Activated naive CD4-positive, alpha-beta T cell treated with anti-CD3 and anti-CD28 coated beads, Interleukin-2, amount 50 U/mL, for 72 hours (primary cell): ENCODE measurements around the gene KIAA0408. TPM values are rescaled to one million over a fixed set of nuclear protein-coding genes. Genes with fewer than 3 reads are reported as not detected.
"Not testable (repeated sequence)": the region's sequence is repeated elsewhere in the genome, so short reads cannot be mapped to it uniquely, and the experiment has no call there.

Experiments used
- ATAC-seq, 2 donors: fragments of 150-1000 bp; cut with Tn5 transposase; 2 replicates each; pipeline ENCODE4 v1.10.0; 2021; ENCODE audit warnings: mild to moderate bottlenecking in 2 of 2, moderate library complexity in 2 of 2
- DNase-seq, 2 donors: peaks; one replicate each; pipeline ENCODE4 v3.0.0; 2021 to 2022; ENCODE audit warnings: low spot score in 2 of 2
- H3K27ac Mint-ChIP-seq, 2 donors: one replicate each; pipeline ENCODE4 v1.8.0; 2022; ENCODE audit warnings: mild to moderate bottlenecking in 2 of 2, mixed read lengths in 2 of 2
- H3K36me3 Mint-ChIP-seq, 2 donors: one replicate each; pipeline ENCODE4 v1.8.0; 2022; ENCODE audit warnings: mixed read lengths in 2 of 2
- H3K9me3 Mint-ChIP-seq, 2 donors: one replicate each; pipeline ENCODE4 v1.8.0; 2022; ENCODE audit warnings: mixed read lengths in 2 of 2
- total RNA-seq, 2 donors: library from RNA; stranded (reverse); gene quantifications; one replicate each; pipeline ENCODE4 v1.2.3, GENCODE V29; 2022

KIAA0408 gene
- total RNA-seq, 2 donors from 2014 or later, result 3.6 to 4.4 TPM

GRCh38 chr6:127446356-127446755, 12.8 kb downstream of the KIAA0408 start:
- ATAC-seq, result no peak
- Mint-ChIP-seq H3K36me3 (peaks cover 0 to 13% of the 10 kb centered on the region in 2 donors), H3K9me3 (no peaks in the 10 kb centered on the region), H3K27ac (no peak overlapping the region)
- no peak for DNase-seq

DNA sequence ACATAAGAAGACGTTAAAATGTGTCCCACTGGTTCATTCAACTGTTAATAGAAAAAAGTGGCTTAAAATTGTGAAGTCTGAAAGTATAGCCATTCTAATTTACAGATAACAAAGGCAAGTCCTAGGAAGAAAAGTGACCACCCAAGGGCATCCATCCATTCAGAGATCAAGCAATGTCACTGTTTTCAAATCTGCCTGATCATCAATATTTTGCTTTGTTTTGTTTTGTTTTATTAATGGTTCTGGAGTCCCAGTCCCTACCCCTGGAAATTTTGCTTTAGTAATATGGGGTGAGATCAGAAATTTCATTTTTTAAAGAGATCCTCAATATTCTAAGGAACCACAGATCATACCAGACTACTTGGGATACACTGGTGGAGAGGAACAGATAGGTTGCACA, 17.3 kb downstream of the KIAA0408 start:
- peaks cover 0 to 6% of the 10 kb centered on the region in 2 donors for H3K36me3 Mint-ChIP-seq
- H3K9me3 Mint-ChIP-seq, result no peaks in the 10 kb centered on the region
- no peak for ATAC-seq

DNA sequence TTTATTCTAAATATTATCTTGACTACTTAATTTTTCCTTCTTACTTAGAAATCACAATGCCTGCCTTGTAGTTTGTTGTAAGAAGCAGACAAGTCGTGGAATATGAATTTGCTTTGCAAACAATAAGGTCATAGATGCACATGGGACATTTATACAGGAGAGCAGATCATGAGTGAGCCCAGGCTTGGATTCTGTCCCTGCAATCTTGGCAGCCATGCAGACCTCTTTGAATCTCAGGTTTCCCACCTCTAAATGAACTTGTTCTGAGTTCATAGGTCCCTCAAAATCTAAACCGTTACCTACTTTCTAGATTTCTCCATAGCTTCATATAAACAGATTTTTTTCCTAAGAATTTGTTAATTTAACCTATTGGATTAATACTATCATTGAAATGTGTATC, 19.5 kb downstream of the KIAA0408 start:
- H3K27ac Mint-ChIP-seq, result no peak overlapping the region
- DNase-seq (no peak), ATAC-seq (no peak)
- no peaks in the 10 kb centered on the region for H3K36me3 Mint-ChIP-seq
- H3K9me3 Mint-ChIP-seq, result no peaks in the 10 kb centered on the region

More for the DNA sequence above, 17.3 kb downstream of the KIAA0408 start:
- no peak for DNase-seq
- no peak overlapping the region for H3K27ac Mint-ChIP-seq

DNA sequence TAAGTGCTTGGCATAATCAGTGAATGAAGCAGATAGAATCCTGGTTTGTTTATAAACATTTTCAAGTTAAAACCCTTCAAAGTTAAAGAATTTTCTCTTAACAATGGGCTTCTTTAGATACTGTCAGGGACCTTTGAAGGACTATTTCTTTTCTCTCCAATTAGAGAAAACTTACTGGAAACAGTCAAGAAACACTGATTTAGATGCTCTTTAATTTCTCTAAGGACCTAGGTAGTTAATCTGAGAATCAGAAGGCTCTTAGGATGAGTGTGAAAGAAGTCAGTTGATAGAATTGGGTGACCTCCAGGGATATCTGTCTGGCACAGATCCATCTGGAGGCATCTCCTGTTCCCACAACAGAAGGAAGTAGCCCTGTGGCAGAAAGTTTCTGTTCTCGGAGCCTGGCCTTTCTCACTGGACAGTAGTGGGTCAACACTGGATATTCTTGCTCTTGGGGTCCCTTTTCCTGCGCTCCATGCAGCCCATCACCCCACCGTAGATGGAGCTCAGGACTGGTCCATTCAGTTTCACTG, 22.5 kb downstream of the KIAA0408 start:
- Mint-ChIP-seq H3K27ac (no peak overlapping the region), H3K36me3 (no peaks in the 10 kb centered on the region), H3K9me3 (no peaks in the 10 kb centered on the region)
- DNase-seq (no peak), ATAC-seq (no peak)

GRCh38 chr6:127435626-127436220, 23.5 kb downstream of the KIAA0408 start:
- ATAC-seq (no peak), DNase-seq (no peak)
- H3K36me3 Mint-ChIP-seq, result no peaks in the 10 kb centered on the region
- H3K27ac Mint-ChIP-seq, result no peak overlapping the region
- H3K9me3 Mint-ChIP-seq, result no peaks in the 10 kb centered on the region

DNA sequence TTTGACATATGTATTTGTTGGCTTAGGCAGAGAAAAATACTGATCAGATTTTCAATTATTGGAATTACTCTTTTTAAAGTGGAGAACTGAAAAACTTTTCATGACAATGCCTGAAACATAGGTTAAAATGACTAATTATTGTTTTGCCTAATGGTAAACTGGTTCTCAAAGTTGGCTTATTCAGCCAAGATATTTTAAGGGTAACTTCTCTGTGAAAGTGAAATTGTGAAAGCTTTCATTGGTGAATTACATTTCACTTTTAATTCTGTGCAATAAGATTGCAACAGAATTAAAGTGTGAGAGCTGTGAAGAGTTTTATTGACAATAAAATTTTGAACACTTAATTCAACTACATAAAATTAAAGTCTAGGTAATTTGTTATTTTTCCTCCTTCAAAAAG, 24.5 kb downstream of the KIAA0408 start:
- Mint-ChIP-seq H3K27ac (no peak overlapping the region), H3K36me3 (no peaks in the 10 kb centered on the region), H3K9me3 (no peaks in the 10 kb centered on the region)
- DNase-seq (no peak), ATAC-seq (no peak)

DNA sequence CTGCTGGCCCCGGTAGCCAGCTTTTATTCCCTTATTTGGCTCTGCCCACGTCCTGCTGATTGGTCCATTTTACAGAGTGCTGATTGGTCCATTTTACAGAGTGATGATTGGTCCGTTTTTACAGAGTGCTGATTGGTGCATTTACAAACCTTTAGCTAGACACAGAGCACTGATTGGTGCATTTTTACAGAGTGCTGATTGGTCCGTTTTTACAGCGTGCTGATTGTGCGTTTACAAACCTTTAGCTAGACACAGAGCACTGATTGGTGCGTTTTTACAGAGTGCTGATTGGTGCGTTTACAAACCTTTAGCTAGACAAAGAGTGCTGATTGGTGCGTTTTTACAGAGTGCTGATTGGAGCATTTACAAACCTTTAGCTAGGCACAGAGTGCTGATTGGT, 30.6 kb downstream of the KIAA0408 start:
- peaks cover 5 to 13% of the 10 kb centered on the region in 2 donors for H3K9me3 Mint-ChIP-seq
- H3K27ac Mint-ChIP-seq, result not testable (repeated sequence)

GRCh38 chr6:127423921-127424320, 35.3 kb downstream of the KIAA0408 start:
- DNase-seq (no peak), ATAC-seq (no peak)
- Mint-ChIP-seq H3K36me3 (peaks cover 2 to 8% of the 10 kb centered on the region in 2 donors), H3K27ac (peak overlapping the region in 1 of 2 donors; percentile 4), H3K9me3 (peaks cover 5 to 14% of the 10 kb centered on the region in 2 donors)

More for the DNA sequence above, 30.6 kb downstream of the KIAA0408 start:
- not testable (repeated sequence) for DNase-seq, H3K36me3 Mint-ChIP-seq, ATAC-seq

GRCh38 chr6:127421164-127421563, 38.0 kb downstream of the KIAA0408 start:
- DNase-seq, ATAC-seq, H3K9me3 Mint-ChIP-seq, H3K36me3 Mint-ChIP-seq: not testable (repeated sequence)
- peak overlapping the region; percentile 37 to 69 for H3K27ac Mint-ChIP-seq

DNA sequence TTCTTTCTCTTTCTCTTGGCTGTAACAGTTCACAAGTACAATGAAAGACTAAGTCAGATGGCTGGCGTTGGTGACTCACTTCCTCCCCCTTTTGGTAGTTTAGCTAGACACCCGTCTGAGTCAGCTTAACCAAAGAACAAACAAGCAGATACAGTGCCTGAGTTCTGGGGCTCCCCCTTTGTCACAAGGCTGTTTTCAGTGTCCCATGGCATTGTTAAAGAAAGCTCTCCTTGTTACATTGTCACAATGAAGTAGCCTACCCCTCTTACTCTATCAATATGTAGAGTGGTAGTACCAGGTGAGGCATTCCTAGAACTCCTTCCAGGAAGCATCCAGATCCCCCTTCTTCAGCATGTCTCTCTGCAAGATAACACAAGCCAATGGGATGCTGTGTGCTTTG, 38.6 kb downstream of the KIAA0408 start:
- H3K36me3 Mint-ChIP-seq, result no peaks in the 10 kb centered on the region
- H3K27ac Mint-ChIP-seq, result peak overlapping the region; percentile 2 to 69
- DNase-seq, result peak; percentile 61 to 79
- peak; percentile 100 for ATAC-seq
- H3K9me3 Mint-ChIP-seq, result peaks cover 0 to 8% of the 10 kb centered on the region in 2 donors

- ATAC-seq, result no peak
- no peak overlapping the region for H3K27ac Mint-ChIP-seq
Measured at GRCh38 chr6:127415096-127415495, 44.1 kb downstream of the KIAA0408 start.

DNA sequence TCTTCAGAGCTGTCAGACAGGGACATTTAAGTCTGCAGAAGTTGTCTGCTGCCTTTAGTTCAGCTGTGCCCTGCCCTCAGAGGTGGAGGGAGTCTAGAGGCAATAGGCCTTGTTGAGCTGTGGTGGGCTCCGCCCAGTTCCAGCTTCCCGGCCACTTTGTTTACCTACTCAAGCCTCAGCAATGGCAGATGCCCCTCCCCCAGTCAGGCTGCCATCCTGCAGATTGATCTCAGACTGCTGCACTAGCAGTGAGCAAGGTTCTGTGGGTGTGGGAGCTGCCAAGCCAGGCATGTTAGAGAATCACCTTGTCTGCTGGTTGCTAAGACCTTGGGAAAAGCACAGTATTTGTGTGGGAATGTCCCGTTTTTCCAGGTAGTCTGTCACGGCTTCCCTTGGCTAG, 46.1 kb downstream of the KIAA0408 start:
- not testable (repeated sequence) for DNase-seq, H3K36me3 Mint-ChIP-seq, ATAC-seq, H3K27ac Mint-ChIP-seq, H3K9me3 Mint-ChIP-seq

More at GRCh38 chr6:127415096-127415495, 44.1 kb downstream of the KIAA0408 start:
- DNase-seq, result no peak
- H3K9me3 Mint-ChIP-seq, result peaks cover 0 to 9% of the 10 kb centered on the region in 2 donors
- H3K36me3 Mint-ChIP-seq, result no peaks in the 10 kb centered on the region

DNA sequence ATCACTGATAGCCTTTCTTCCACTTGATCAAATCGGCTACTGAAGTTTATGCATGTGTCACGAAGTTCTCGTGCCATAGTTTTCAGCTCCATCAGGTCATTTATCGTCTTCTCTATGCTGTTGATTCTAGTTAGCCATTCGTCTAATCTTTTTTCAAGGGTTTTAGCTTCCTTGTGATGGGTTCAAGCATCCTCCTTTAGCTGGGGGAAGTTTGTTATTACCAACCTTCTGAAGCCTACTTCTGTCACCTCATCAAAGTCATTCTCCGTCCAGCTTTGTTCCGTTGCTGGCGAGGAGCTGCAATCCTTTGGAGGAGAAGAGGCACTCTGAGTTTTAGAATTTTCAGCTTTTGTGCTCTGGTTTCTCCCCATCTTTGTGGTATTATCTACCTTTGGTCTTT, 47.2 kb downstream of the KIAA0408 start:
- H3K27ac Mint-ChIP-seq, H3K9me3 Mint-ChIP-seq, ATAC-seq, DNase-seq, H3K36me3 Mint-ChIP-seq: not testable (repeated sequence)

Other genes starting within 250 kb of the KIAA0408 start
- gene RNF146, start 192.5 kb downstream of the KIAA0408 start, total RNA-seq, result 10 to 100 TPM; 11.2 to 15.1 TPM
- gene ECHDC1, start 115.8 kb downstream of the KIAA0408 start, total RNA-seq, result 10 to 100 TPM; 47.9 to 56.6 TPM
- gene C6orf58, start 117.8 kb upstream of the KIAA0408 start, total RNA-seq, result not detected